GM12878 (cell line): Measurements from ENCODE around the gene COL13A1. TPM values are rescaled to one million over a fixed set of nuclear protein-coding genes. Genes with fewer than 3 reads are reported as not detected.

Source experiments
- ATAC-seq: fragments of 200-7000 bp; cut with Tn5 transposase; 3 replicates; pipeline ENCODE4 v1.9.1; 2020; ENCODE audit warnings: mild to moderate bottlenecking, moderate library complexity
- BruUV-seq: library from RNA; stranded (reverse); fragments of 400-500 nt; replicated peaks from 2 replicates; lab custom pipeline; 2021; lab: Mats Ljungman, UMichigan
- CTCF ChIA-PET: fragments of 300-600 bp; sonication (Branson Sonifier 250); formaldehyde crosslinking; extraction: SDS; loops from one replicate; lab custom pipeline; 2021; ENCODE audit warnings: inconsistent platforms; lab: Yijun Ruan, JAX
- POLR2A ChIA-PET: fragments of 350-600 bp; formaldehyde crosslinking; extraction: SDS; loops from one replicate; lab custom pipeline; 2021; ENCODE audit warnings: inconsistent platforms; lab: Charles Lee
- RAD21 ChIA-PET: fragments of 300-600 bp; sonication (Branson Sonifier 250); formaldehyde crosslinking; loops from one replicate; lab custom pipeline; 2023; ENCODE audit warnings: antibody characterized with exemption; ENCODE audit not compliant: unreplicated experiment; lab: Charles Lee
- SMC1A ChIA-PET: fragments of 300-600 bp; sonication (Branson Sonifier 250); formaldehyde crosslinking; loops from one replicate; lab custom pipeline; 2023; ENCODE audit not compliant: unreplicated experiment, uncharacterized antibody; lab: Charles Lee
- DNase-seq: peaks from one replicate; pipeline ENCODE4 v3.0.0-alpha.2; 2011; ENCODE audit warnings: low read depth, low spot score
- FAIRE-seq: peaks from 3 replicates; lab custom pipeline; 2011; peaks lifted over from hg19 to GRCh38; lab: Jason Lieb, UNC
- H2AFZ ChIP-seq: 2 replicates; pipeline ENCODE4 v1.6.0; 2011; ENCODE audit warnings: low read depth, low read length, control low read depth; ENCODE audit not compliant: control insufficient read depth
- H3K27ac ChIP-seq: 2 replicates; pipeline ENCODE4 v1.5.1; 2011; ENCODE audit warnings: control low read depth; ENCODE audit not compliant: control insufficient read depth, insufficient read depth
- H3K27me3 ChIP-seq, 2 experiments: replicated peaks in 1 of 2; 2 replicates each; pipeline versions ENCODE4 v1.6.0 to v1.6.1; 2011; ENCODE audit warnings: low read length in 1 of 2; ENCODE audit not compliant: control insufficient read depth in 2 of 2, insufficient read depth in 2 of 2
- H3K36me3 ChIP-seq, 2 experiments: 2 replicates each; pipeline ENCODE4 v1.5.1; 2011; ENCODE audit warnings: low read length in 1 of 2; ENCODE audit not compliant: control insufficient read depth in 2 of 2, insufficient read depth in 2 of 2
- H3K4me1 ChIP-seq: 2 replicates; pipeline ENCODE4 v1.6.1; 2011; ENCODE audit warnings: mild to moderate bottlenecking, low read length, moderate library complexity, mixed read lengths; ENCODE audit not compliant: control insufficient read depth, insufficient read depth
- H3K4me2 ChIP-seq: 2 replicates; pipeline ENCODE4 v1.6.0; 2011; ENCODE audit warnings: control low read depth; ENCODE audit not compliant: control insufficient read depth, insufficient read depth
- H3K4me3 ChIP-seq: fragments of 200-600 bp; sonication (generic); 2 replicates; pipeline ENCODE4 v1.5.1; 2016
- H3K79me2 ChIP-seq: 2 replicates; pipeline ENCODE4 v1.6.0; 2011; ENCODE audit warnings: low read length; ENCODE audit not compliant: control insufficient read depth, insufficient read depth
- H3K9ac ChIP-seq: 2 replicates; pipeline ENCODE4 v1.8.0; 2011; ENCODE audit warnings: low read length, control low read depth, mixed read lengths; ENCODE audit not compliant: control insufficient read depth, insufficient read depth
- H3K9me3 ChIP-seq: replicated peaks from 3 replicates; pipeline ENCODE4 v1.5.1; 2011; ENCODE audit warnings: mild to moderate bottlenecking, low read length; ENCODE audit not compliant: control insufficient read depth, insufficient read depth
- H4K20me1 ChIP-seq: 2 replicates; pipeline ENCODE4 v1.6.0; 2011; ENCODE audit not compliant: control insufficient read depth, insufficient read depth
- BCLAF1 ChIP-seq: fragments of 450-650 bp; IDR thresholded peaks from 2 replicates; pipeline ENCODE4 v1.6.1; 2017; ENCODE audit warnings: antibody characterized with exemption, mild to moderate bottlenecking, moderate library complexity
- IKZF1 ChIP-seq: fragments of 450-650 bp; conservative IDR thresholded peaks from 2 replicates; pipeline ENCODE4 v1.6.1; 2017; ENCODE audit warnings: antibody characterized with exemption, mild to moderate bottlenecking
- LARP7 ChIP-seq: fragments of 450-650 bp; IDR thresholded peaks from 2 replicates; pipeline ENCODE4 v1.6.1; 2017; ENCODE audit warnings: mild to moderate bottlenecking
- MAX ChIP-seq: IDR thresholded peaks from 2 replicates; pipeline ENCODE4 v1.6.1; 2012; ENCODE audit warnings: low read depth, low read length, improper control_type of control experiment
- POLR2AphosphoS5 ChIP-seq: IDR thresholded peaks from 2 replicates; pipeline ENCODE4 v1.6.1; 2011; ENCODE audit warnings: mild to moderate bottlenecking, low read length, inconsistent platforms
- RBBP5 ChIP-seq: fragments of 200-600 bp; sonication (generic); conservative IDR thresholded peaks from 2 replicates; pipeline ENCODE4 v1.6.1; 2016
- RFX5 ChIP-seq: IDR thresholded peaks from 2 replicates; pipeline ENCODE4 v1.6.1; 2011; ENCODE audit warnings: low read depth, low read length, improper control_type of control experiment
- SIN3A ChIP-seq: IDR thresholded peaks from 2 replicates; pipeline ENCODE4 v1.6.1; 2012; ENCODE audit warnings: low read depth, low read length, improper control_type of control experiment
- SREBF1 ChIP-seq: IDR thresholded peaks from 2 replicates; pipeline ENCODE4 v1.6.1; 2012; ENCODE audit warnings: mild to moderate bottlenecking, low read length
- SREBF2 ChIP-seq: IDR thresholded peaks from 2 replicates; pipeline ENCODE4 v1.6.1; 2012; ENCODE audit warnings: mild to moderate bottlenecking, low read length
- SRF ChIP-seq, 2 experiments: IDR thresholded peaks; 2 replicates each; pipeline ENCODE4 v1.6.1; 2011; ENCODE audit warnings: low read depth in 2 of 2, low read length in 2 of 2, mild to moderate bottlenecking in 1 of 2, moderate library complexity in 1 of 2
- SUPT20H ChIP-seq: IDR thresholded peaks from 2 replicates; pipeline ENCODE4 v1.6.1; 2011; ENCODE audit warnings: low read depth, mild to moderate bottlenecking, low read length, moderate library complexity, borderline replicate concordance; ENCODE audit not compliant: control insufficient read depth
- WGBS: methylation state at CpG from one replicate; pipeline ENCODE4 v1.1.6; 2016; ENCODE audit warnings: low lambda C conversion rate; ENCODE audit not compliant: insufficient replicate concordance, insufficient coverage; ENCODE audit errors: missing lambda C conversion rate; 5-methylcytosine and 5-hydroxymethylcytosine counted together
- in situ Hi-C: fragments of 300-500 bp; cut with MboI; formaldehyde crosslinking; loops from 9 replicates; pipeline ENCODE4 v1.14.3; 2018; ENCODE audit warnings: mixed read lengths
- intact Hi-C: fragments of 100-400 bp; cut with micrococcal nuclease; formaldehyde crosslinking; loops from one replicate; pipeline ENCODE4 v1.14.2; 2022; ENCODE audit not compliant: unreplicated experiment
- polyA plus RNA-seq, 11 experiments: library from polyadenylated mRNA; depleted of rRNA in 4 of 11; unstranded in 6 of 11; stranded (reverse) in 5 of 11; fragments of >200 nt; fragmentation: Nextera tagmentation in 4 of 11; fragmentation: Illumina TruSeq in 1 of 11; extraction: Ambion mirVana in 4 of 11; extraction: Trizol in 1 of 11; gene quantifications; 1 replicate in 1 of 11; 2 replicates in 10 of 11; pipeline versions ENCODE4 v1.2.1 to v1.2.3, GENCODE V29; 2011 to 2016; ENCODE audit warnings: inconsistent platforms in 2 of 11, missing spikeins in 2 of 11, low read depth in 1 of 11
- total RNA-seq, 4 experiments: library from RNA; depleted of rRNA in 3 of 4; stranded (reverse); fragments of >200 nt in 3 of 4; fragmentation: Illumina TruSeq in 1 of 4; extraction: Trizol in 1 of 4; gene quantifications; 2 replicates each; pipeline versions ENCODE4 v1.2.1 to v1.2.3, GENCODE V29; 2013 to 2021
- TF ChIP-seq, protein P1 (sequence below): fragments of 450-650 bp; IDR thresholded peaks from 2 replicates; pipeline ENCODE4 v1.6.1; 2016; ENCODE audit warnings: mild to moderate bottlenecking
- TF ChIP-seq, protein P2 (sequence below): fragments of 450-650 bp; IDR thresholded peaks from 2 replicates; pipeline ENCODE4 v1.6.1; 2017; ENCODE audit warnings: mild to moderate bottlenecking
- TF ChIP-seq, protein P3 (sequence below): fragments of 450-650 bp; IDR thresholded peaks from 2 replicates; pipeline ENCODE4 v1.6.1; 2016; ENCODE audit warnings: mild to moderate bottlenecking, moderate library complexity, borderline replicate concordance

Gene COL13A1
- total and polyA plus RNA-seq, 10 of the 15 experiments (the other 5 are each of a cell fraction or from before 2014, with no cell fraction given) = 0.03 to 0.15 (median 0.05) TPM; not detected in 7

DNA sequence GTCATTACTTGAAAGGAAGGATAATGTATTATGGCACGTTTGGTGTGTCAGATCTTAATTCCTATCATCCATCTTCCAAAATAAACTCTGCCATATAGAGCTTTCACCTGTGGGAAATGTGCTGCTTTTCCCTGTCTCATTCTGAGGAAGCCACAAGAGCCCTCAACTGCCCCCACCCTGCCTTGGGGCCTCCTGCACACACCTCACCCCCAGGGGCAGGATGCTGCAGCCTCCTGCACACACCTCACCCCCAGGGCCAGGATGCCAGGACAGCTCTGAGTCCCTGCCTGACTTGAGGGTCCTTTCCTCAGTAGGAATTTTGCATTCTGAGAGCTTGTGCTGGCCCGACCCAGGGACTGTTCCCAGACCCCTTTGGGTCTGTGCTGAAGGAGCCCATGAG, 67.1 kb downstream of the COL13A1 start:
- in situ Hi-C loops (no loop called here), intact Hi-C loops (no loop called here)
- no peaks in the 10 kb centered on the region for H3K4me1 ChIP-seq
- CTCF ChIA-PET = no interaction called here
- WGBS = 0% methylated on average over 2 of the region's 2 CpGs
- peaks cover 3% of the 10 kb centered on the region in 2 experiments; a peak in 3 of 4 replicates for H3K27me3 ChIP-seq
- RAD21 ChIA-PET = no interaction called here
- H3K79me2 ChIP-seq = no peaks in the 10 kb centered on the region
- H3K4me3 ChIP-seq = no peak overlapping the region
- no peak overlapping the region for H2AFZ ChIP-seq
- no TSS peak for BruUV-seq
- no peak for ATAC-seq
- no peaks in the 10 kb centered on the region for H3K9me3 ChIP-seq
- no peak overlapping the region for H3K9ac ChIP-seq
- no peak overlapping the region for H3K4me2 ChIP-seq
- no peak overlapping the region for H3K27ac ChIP-seq
- SMC1A ChIA-PET = interaction anchor here (0.7 kb wide), 1 partner anchor 40 kb away, joined by 3 read pairs; no protein-coding TSS in a partner anchor
- H4K20me1 ChIP-seq = no peaks in the 10 kb centered on the region
- no peak for FAIRE-seq
- no peaks in the 10 kb centered on the region for H3K36me3 ChIP-seq
- DNase-seq = no peak
- POLR2A ChIA-PET = no interaction called here
- TF ChIP-seq MAX = no peak
- no peak for TF ChIP-seq SIN3A
- no peak for TF ChIP-seq SREBF1
- TF ChIP-seq POLR2AphosphoS5 = no peak
- no peak for TF ChIP-seq RFX5
- TF ChIP-seq, protein P1, sequence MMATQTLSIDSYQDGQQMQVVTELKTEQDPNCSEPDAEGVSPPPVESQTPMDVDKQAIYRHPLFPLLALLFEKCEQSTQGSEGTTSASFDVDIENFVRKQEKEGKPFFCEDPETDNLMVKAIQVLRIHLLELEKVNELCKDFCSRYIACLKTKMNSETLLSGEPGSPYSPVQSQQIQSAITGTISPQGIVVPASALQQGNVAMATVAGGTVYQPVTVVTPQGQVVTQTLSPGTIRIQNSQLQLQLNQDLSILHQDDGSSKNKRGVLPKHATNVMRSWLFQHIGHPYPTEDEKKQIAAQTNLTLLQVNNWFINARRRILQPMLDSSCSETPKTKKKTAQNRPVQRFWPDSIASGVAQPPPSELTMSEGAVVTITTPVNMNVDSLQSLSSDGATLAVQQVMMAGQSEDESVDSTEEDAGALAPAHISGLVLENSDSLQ = no peak
- no peak for TF ChIP-seq SUPT20H
- TF ChIP-seq, protein P2, sequence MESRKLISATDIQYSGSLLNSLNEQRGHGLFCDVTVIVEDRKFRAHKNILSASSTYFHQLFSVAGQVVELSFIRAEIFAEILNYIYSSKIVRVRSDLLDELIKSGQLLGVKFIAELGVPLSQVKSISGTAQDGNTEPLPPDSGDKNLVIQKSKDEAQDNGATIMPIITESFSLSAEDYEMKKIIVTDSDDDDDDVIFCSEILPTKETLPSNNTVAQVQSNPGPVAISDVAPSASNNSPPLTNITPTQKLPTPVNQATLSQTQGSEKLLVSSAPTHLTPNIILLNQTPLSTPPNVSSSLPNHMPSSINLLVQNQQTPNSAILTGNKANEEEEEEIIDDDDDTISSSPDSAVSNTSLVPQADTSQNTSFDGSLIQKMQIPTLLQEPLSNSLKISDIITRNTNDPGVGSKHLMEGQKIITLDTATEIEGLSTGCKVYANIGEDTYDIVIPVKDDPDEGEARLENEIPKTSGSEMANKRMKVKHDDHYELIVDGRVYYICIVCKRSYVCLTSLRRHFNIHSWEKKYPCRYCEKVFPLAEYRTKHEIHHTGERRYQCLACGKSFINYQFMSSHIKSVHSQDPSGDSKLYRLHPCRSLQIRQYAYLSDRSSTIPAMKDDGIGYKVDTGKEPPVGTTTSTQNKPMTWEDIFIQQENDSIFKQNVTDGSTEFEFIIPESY = no peak
- no peak for TF ChIP-seq LARP7
- TF ChIP-seq IKZF1 = no peak
- TF ChIP-seq, protein P3, sequence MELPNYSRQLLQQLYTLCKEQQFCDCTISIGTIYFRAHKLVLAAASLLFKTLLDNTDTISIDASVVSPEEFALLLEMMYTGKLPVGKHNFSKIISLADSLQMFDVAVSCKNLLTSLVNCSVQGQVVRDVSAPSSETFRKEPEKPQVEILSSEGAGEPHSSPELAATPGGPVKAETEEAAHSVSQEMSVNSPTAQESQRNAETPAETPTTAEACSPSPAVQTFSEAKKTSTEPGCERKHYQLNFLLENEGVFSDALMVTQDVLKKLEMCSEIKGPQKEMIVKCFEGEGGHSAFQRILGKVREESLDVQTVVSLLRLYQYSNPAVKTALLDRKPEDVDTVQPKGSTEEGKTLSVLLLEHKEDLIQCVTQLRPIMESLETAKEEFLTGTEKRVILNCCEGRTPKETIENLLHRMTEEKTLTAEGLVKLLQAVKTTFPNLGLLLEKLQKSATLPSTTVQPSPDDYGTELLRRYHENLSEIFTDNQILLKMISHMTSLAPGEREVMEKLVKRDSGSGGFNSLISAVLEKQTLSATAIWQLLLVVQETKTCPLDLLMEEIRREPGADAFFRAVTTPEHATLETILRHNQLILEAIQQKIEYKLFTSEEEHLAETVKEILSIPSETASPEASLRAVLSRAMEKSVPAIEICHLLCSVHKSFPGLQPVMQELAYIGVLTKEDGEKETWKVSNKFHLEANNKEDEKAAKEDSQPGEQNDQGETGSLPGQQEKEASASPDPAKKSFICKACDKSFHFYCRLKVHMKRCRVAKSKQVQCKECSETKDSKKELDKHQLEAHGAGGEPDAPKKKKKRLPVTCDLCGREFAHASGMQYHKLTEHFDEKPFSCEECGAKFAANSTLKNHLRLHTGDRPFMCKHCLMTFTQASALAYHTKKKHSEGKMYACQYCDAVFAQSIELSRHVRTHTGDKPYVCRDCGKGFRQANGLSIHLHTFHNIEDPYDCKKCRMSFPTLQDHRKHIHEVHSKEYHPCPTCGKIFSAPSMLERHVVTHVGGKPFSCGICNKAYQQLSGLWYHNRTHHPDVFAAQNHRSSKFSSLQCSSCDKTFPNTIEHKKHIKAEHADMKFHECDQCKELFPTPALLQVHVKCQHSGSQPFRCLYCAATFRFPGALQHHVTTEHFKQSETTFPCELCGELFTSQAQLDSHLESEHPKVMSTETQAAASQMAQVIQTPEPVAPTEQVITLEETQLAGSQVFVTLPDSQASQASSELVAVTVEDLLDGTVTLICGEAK = no peak
- no peak for TF ChIP-seq BCLAF1
- no peak for TF ChIP-seq SREBF2
- TF ChIP-seq SRF (IDR thresholded peaks at IDR 0.05; ENCODE audit: low read depth in 2 of 2, low read length in 2 of 2) = no peak
- no peak for TF ChIP-seq RBBP5
